GM12891 (cell line): ENCODE measurements around the gene GPC6.

Experiments
- DNase-seq: peaks from one replicate; pipeline ENCODE4 v3.0.0; 2011; ENCODE audit warnings: low spot score; ENCODE audit not compliant: insufficient read length
- FAIRE-seq: peaks from 2 replicates; lab custom pipeline; 2011; peaks lifted over from hg19 to GRCh38; lab: Jason Lieb, UNC
- PAX5 ChIP-seq: IDR thresholded peaks from 2 replicates; pipeline ENCODE4 v1.6.1; 2011; ENCODE audit warnings: low read length, moderate library complexity, mild to moderate bottlenecking; ENCODE audit not compliant: insufficient read depth, severe bottlenecking
- POLR2A ChIP-seq: IDR thresholded peaks from 2 replicates; pipeline ENCODE4 v1.6.1; 2011; ENCODE audit warnings: low read depth, low read length, control low read depth
- POLR2AphosphoS5 ChIP-seq: IDR thresholded peaks from 2 replicates; pipeline ENCODE4 v1.6.1; 2011; ENCODE audit warnings: low read depth, low read length, control low read depth
- POU2F2 ChIP-seq: IDR thresholded peaks from 2 replicates; pipeline ENCODE4 v1.6.1; 2011; ENCODE audit warnings: low read depth, mild to moderate bottlenecking, control low read depth, low read length, moderate library complexity
- SPI1 ChIP-seq: IDR thresholded peaks from 2 replicates; pipeline ENCODE4 v1.6.1; 2011; ENCODE audit warnings: low read depth, low read length, control low read depth
- TAF1 ChIP-seq: IDR thresholded peaks from 2 replicates; pipeline ENCODE4 v1.6.1; 2011; ENCODE audit warnings: low read depth, low read length, control low read depth

The GPC6 gene

DNA sequence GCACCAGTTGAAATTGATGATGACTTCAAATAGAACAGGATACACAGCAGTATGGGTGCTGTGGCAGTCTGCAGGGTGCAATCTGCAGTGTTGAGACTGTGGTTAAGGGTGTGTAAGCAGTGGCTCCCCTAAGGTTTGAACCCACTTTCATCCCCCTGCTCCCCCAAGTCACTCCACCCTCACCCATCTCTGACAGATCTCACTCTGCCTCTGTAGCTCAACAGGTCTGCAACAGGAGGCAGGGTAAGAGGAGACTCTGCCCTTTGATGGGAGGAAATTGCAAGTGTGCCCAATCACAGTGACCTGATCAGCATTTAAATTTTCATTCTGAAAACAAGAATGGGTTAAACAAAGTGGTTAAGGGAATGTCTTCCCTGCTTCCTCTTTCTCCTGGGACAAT lies 1160.4 kb downstream of the GPC6 start:
- no peak for DNase-seq

DNA sequence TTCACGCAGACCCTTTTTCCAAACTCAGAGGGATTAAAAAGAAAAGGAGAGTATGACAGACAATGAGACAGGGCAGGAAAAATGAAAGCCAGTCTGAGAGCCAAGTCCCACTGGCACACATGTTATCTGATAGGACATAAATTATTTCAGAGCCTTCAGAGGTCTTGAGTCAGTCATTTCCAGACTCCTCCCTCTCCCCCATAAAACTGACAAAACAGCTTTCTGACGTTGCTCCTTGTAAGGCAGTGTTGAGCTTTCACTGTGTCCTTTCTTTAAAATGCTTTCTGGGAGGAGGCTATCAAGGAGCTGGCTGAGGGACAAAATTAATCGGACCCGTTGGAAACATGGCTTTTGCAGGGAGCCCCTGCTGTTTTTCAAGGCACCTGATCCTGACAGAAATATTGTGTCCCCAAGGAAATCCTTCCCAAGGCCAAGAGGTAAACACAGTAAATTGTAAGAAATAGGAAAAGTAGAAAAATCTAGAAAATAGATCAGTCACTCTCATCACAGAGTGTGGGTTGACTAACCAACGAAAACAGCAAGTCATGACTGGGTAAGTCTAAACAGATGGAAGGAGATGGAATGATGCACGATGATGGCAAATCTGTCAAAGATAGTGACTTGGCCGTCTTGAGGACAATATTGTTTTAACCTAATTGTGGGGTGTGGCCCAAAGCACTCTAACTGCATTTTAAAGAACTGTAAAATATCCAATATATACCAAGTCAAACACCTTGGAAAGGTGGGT lies 1163.2 kb downstream of the GPC6 start:
- DNase-seq (no peak), FAIRE-seq (no peak)
- TF ChIP-seq POLR2AphosphoS5 (no peak), POLR2A (no peak)

More for the DNA sequence above, 1160.4 kb downstream of the GPC6 start:
- no peak for FAIRE-seq
- TF ChIP-seq TAF1, result no peak
- TF ChIP-seq POLR2AphosphoS5, result no peak
- no peak for TF ChIP-seq POU2F2

DNA sequence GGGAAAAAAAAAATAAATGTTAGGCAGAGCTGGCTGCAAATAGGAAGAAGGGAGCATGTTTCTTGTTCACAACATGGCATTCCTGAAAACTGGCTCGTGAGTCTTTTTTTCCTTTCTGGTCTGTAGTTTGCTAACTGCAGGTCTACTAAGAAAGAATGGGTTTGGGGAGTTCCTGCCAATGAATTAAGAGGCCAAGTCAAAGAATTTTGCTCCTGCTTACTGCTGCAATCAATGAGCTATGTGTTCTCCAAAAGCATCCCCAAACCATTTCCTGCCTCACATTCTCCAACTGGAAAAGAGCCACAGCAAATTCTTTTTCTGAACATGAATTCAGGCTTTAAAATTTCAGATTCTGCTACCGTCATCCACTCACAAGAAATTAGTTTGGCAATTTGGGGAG lies 1164.3 kb downstream of the GPC6 start:
- no peak for FAIRE-seq

DNA sequence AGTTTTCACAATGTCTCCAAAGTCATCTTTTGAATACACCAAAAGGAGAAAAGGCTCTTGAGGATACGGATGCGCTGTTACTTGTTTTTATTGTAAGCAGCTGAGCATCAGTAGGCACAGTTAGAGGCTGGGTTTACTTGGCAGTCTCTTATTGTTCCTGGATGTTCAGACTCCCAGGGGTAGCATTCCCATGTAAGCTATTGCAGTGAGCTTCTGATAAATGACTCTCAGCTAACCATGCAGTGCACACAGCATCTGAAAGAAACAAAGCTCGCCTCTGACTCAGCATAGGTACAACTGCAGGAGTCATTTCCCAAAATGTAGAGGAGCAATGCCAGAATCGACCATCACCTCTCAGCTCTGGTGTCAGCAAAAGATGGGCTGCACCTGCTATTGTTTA lies 1168.1 kb downstream of the GPC6 start:
- TF ChIP-seq PAX5, result no peak
- no peak for TF ChIP-seq SPI1
- no peak for TF ChIP-seq TAF1
- TF ChIP-seq POLR2AphosphoS5, result no peak
- no peak for TF ChIP-seq POU2F2
- no peak for TF ChIP-seq POLR2A
- DNase-seq (no peak), FAIRE-seq (no peak)

More for the DNA sequence above, 1164.3 kb downstream of the GPC6 start:
- DNase-seq, result no peak
- no peak for TF ChIP-seq POLR2A
- no peak for TF ChIP-seq PAX5
- TF ChIP-seq SPI1, result no peak
- no peak for TF ChIP-seq TAF1
- TF ChIP-seq POU2F2, result no peak
- TF ChIP-seq POLR2AphosphoS5, result no peak

DNA sequence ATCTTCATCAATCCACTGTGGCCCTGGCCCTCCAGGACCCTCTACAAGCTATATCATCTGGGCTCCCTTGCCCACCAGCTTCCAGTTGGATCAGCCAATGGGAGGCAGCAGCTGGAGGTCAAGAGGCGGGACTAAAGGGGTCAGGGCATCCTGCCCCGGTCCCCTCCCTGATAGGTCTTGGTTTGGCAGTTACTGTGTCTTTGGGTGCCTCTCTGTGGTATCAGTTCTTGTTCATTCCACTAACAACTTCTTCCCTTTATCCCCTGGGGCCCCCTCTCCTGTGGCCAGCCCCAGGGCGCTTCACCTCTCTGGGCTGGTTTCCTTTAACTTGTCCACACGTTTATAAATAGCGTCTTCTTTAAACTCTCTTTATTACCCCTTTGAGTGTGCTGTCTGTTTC lies 1169.3 kb downstream of the GPC6 start:
- TF ChIP-seq POU2F2 (no peak), POLR2AphosphoS5 (no peak), SPI1 (no peak), POLR2A (no peak), TAF1 (no peak), PAX5 (no peak)
- DNase-seq, result no peak
- FAIRE-seq, result no peak

DNA sequence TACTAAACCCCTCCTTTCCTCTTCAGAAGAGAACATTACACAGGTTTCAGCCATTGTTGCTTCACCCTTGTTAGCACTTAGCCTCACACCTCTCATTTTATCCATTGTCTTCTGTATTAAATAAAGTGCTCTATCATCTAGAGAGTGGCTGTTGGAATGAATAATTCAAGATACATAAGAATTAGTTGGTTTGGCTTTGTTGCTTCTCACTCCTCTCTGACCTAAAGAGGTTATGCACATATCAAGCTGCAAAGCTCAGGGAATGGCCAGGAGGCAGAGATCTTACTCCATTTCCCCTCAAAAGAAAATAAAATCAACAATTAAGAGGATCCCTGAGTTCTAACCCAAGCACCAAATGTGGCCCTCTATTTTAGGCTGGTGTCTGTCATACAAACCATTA lies 1173.2 kb downstream of the GPC6 start:
- TF ChIP-seq POU2F2, result no peak
- TF ChIP-seq POLR2A, result no peak
- TF ChIP-seq SPI1, result no peak
- FAIRE-seq (no peak), DNase-seq (no peak)

DNA sequence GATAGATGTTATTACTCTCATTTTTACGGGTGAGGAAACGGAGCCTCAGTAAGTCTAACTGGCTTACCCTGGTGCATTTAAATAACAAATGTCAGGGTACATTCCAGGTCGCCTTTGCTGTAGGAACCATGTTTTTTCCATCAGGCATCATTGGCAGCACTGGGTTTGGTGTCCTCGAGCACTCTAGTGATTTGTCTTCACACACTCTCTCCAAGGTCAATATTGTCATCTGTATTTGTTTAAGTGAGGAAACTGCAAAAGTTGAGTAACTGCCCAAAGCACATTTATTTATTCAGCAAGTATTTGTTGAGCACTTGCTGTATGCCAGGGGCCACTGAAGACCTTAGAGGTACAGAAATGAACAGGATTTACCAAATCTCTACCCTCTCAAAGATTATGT lies 1174.3 kb downstream of the GPC6 start:
- DNase-seq (no peak), FAIRE-seq (no peak)
- TF ChIP-seq TAF1 (no peak), POU2F2 (no peak), PAX5 (no peak), SPI1 (no peak), POLR2AphosphoS5 (no peak), POLR2A (no peak)

DNA sequence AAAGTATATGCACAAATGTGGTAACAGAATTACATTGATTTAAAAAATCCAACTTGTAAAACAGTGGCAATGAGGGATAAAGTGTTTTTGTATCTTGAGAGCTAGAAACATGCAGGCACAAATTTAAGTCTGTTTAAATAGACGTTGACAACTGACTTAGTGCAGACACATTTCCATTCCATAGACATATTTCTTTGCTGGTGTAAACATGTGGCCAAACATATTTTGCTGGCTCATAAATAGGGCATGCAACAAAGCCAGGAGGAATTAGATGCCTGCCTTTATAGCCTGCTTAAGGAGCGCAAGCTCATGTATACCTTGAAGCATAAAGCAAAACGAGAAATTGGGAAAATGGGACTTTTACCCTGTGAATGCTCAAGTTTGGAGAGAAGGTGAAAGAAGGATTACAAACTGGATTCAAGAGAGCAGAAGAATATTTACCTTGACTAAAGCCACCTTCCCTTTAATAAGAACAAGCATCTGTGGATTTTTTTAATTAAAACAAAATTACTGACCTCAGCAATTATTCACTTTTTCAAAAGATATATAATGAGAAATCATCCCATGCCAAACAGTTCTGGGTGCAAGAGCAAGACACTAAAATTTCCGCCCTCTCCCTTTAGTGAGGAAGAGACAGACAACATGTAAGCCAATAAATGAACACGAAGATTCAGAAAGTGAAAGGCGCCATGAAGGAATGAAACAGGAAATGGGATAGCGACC lies 1181.9 kb downstream of the GPC6 start:
- FAIRE-seq, result no peak
- DNase-seq, result no peak
- no peak for TF ChIP-seq POLR2AphosphoS5
- no peak for TF ChIP-seq PAX5
- no peak for TF ChIP-seq POLR2A
- no peak for TF ChIP-seq TAF1
- no peak for TF ChIP-seq SPI1
- TF ChIP-seq POU2F2, result no peak

DNA sequence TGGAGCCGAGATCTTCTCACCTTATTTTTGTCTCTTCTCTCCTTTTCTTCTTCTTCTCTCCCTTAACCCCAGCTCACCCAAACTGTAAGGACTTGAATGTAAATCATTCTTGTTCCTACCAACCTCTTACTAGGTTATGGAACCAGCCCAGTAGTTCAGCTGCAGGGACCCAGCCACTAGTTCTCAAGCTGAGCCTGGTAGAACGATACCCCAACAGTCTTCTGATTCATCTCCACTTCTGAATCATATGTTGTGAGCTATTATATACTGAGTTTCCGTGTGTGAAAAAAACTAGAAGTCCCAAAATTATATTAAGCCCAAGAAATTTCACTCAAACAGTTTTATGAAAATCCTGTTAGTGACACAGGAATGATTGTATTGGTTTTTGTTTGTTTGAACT lies 1185.1 kb downstream of the GPC6 start:
- FAIRE-seq (no peak), DNase-seq (no peak)
- no peak for TF ChIP-seq PAX5
